Fibroblast of skin of abdomen (primary cell): ENCODE results near the gene MXRA8.
A peak's percentile ranks its signal among the peaks of the same experiment; 100 is the strongest.

Experiments used
- DNase-seq: peaks from one replicate; pipeline ENCODE4 v3.0.0-alpha.2; 2013

MXRA8 gene

DNA sequence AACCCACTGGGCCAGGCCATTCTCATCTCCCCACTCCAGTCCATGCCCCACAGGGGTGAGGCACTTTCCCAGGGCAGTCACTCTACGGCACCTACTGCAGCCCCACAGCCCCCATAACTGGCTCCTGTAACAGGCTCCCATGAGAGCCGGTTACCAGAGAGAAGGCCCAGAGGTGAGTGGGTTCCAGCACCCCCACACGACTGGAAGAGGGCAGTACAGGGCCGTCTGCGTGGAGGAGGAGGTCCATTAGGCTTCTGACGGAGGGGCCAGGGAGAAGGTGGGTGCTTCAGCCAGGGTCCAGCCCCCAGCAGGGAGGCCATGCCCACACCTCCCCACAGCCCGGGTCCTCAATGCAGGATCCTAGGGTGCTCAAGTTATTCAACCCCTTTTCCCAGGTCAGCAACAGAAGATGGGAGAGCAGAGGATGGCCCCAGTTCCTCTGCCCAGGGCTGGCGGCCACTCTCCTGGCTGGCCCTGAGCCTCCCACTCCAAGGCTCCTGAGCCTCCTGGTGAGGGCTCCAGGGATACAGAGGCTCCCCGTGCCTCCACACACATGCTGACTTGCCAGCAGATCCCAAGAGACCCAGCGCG, 52.2 kb downstream of the MXRA8 start:
- no peak for DNase-seq

DNA sequence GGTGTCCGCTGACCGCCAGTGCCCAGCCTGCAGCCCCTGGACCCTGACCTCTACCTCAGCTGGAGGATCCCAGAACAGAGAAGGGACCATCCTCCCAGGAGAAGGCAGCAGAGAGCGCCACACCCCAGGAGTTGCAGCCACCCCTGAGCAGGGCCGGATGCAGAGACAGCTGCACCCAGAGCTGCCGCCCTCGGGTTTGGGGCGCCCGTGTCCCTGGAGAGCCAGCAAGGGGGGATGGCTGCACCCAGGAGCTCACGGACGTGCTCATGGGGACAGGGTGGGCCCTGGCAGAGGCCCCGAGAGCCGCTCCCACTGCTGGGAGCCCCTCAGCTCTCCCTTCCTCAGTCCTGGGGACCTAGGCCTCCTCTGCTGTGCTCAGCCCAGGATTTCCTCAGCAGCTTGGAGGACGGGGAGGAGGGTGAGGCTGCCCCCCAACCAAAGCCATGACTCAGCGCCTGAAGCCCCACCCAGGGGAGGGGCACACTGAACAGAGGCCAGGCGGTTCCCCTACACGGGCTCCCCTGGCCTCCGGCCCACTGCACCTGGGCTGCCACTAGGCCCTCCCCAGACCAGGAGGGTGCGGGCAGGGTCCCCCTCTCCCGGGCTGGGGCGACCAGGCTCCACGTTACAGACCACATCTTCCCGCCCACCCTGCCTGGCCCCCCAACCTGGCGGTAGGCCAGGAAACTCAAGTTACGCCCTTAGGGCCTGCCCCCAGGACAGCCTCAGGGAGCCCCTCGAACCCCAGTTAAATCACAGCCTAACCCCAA, 52.9 kb downstream of the MXRA8 start:
- DNase-seq: peak; percentile 80

DNA sequence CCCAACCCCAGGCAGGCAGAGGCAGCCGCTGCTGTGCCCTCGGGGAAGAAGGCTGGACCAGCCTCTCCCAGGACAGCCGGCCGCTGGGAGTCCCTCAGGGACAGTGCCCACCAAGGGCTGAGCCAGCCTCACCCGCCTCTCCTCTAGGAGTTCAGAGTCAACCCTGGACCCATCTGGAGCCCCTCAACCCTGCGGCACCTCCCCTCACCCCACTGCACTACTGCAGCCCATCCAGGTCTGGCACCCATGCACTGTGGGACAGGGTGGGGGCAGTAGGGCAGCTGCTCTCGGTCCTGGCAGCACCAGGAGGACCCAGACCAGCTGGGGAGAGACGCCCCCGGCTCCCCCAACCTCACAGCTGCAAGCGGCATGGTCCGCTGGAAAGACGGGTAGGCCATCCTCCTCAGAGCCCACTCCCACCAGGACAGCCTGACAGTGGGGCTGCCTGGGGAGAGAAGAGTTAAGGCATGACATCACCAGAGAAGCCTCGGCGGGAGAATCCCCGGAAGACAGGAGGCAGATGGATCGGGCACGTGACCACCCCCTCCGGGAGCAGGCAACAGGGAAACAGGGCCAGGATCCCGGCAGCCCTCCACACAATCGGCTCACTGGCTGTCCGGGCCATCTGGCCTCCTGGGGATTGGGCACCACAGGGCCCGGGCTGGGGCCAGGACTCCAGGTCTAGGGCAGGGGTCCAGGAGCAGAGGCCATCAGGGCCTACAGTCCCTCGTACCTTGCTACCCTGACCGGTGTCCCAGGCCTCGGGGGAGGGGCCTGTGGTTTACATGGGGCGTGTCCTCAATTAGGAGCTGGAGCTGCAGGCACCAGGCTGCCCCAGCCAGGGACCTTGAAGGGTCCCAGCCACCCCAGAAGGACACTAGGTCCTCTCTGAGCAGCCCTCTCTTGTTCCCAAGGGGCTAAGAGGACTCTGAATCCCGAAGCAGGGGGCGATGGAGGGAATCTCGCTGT, 53.7 kb downstream of the MXRA8 start:
- peak; percentile 82 for DNase-seq

- no peak for DNase-seq
Observed at GRCh38 chr1:1303736-1304135, 54.6 kb downstream of the MXRA8 start.

DNA sequence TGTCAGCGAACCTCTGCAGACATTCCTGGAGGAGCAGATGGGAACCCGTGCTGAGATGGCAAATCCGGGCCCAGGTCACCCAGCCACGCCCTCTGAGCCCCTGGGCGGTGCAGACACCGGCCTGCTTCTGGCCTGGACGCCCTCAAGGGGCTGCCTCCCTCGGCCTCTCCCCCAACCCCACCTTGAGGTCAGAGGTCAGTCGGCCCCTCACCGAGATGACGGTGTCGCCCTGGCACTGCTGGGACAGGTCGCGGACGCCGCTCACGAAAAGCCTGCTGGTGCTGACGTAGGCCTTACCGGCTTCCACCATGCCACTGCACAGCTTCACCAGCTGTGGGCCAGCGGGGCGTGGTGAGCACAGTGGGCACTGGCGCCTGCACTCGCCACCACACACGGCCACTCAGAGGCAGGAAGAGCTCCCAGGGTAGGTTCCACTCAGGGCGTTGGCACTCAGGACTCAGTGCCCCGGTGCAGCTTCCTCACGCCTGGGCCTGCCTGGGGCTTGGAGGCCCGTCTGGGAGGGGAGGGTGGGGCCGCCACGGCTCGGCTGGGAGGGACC, 55.3 kb downstream of the MXRA8 start:
- no peak for DNase-seq
